SK-N-SH (cell line): Measurements from ENCODE around the gene TMEM170A. TPM values are rescaled to one million over a fixed set of nuclear protein-coding genes. Genes with fewer than 3 reads are reported as not detected.

Experiments used
- CTCF ChIA-PET: fragments of 300-600, 350-600 bp; formaldehyde crosslinking; extraction: SDS; loops from one replicate; lab custom pipeline; 2021; lab: Yijun Ruan, JAX
- POLR2A ChIA-PET: fragments of 350-600 bp; sonication (Branson Sonifier 250); formaldehyde crosslinking; extraction: SDS; loops from one replicate; lab custom pipeline; 2020; ENCODE audit warnings: antibody characterized with exemption, inconsistent platforms; lab: Yijun Ruan, JAX
- DNase-seq: peaks from one replicate; pipeline ENCODE4 v3.0.0; 2012
- H2AFZ ChIP-seq: fragments of 200-600 bp; sonication (generic); 2 replicates; pipeline ENCODE4 v1.8.1; 2016; ENCODE audit warnings: antibody characterized with exemption, mild to moderate bottlenecking, low read depth
- H3F3A ChIP-seq: fragments of 200-600 bp; sonication (generic); replicated peaks from 2 replicates; pipeline ENCODE3; 2016; ENCODE audit warnings: antibody characterized with exemption, mild to moderate bottlenecking; ENCODE audit not compliant: insufficient read depth
- H3K27ac ChIP-seq, 2 experiments: fragments of 200-500 bp in 1 of 2; fragments of 200-600 bp in 1 of 2; sonication (Bioruptor generic) in 1 of 2; sonication (generic), shearing (Covaris generic) in 1 of 2; 2 replicates each; pipeline versions ENCODE4 v1.5.1 to v1.6.1; 2014 to 2016; ENCODE audit warnings: low read depth in 2 of 2, inconsistent platforms in 1 of 2, low read length in 1 of 2, mild to moderate bottlenecking in 1 of 2, mixed read lengths in 1 of 2
- H3K27me3 ChIP-seq: fragments of 200-600 bp; sonication (generic), shearing (Covaris generic); 2 replicates; pipeline ENCODE4 v1.6.1; 2016; ENCODE audit warnings: mixed run types; ENCODE audit not compliant: insufficient read depth
- H3K36me3 ChIP-seq, 2 experiments: fragments of 200-500 bp in 1 of 2; fragments of 200-600 bp in 1 of 2; sonication (Bioruptor generic) in 1 of 2; sonication (generic) in 1 of 2; replicated peaks in 1 of 2; 2 replicates each; pipeline versions ENCODE3 to v1.5.1; 2014 to 2016; ENCODE audit warnings: low read length in 1 of 2, mild to moderate bottlenecking in 1 of 2; ENCODE audit not compliant: insufficient read depth in 2 of 2, control insufficient read depth in 1 of 2
- H3K4me1 ChIP-seq, 2 experiments: fragments of 200-500 bp in 1 of 2; fragments of 200-600 bp in 1 of 2; sonication (Bioruptor generic) in 1 of 2; sonication (generic), shearing (Covaris generic) in 1 of 2; 2 replicates each; pipeline versions ENCODE4 v1.5.1 to v1.6.1; 2014 to 2016; ENCODE audit warnings: low read depth in 1 of 2, low read length in 1 of 2, mixed run types in 1 of 2; ENCODE audit not compliant: insufficient read depth in 2 of 2, control insufficient read depth in 1 of 2
- H3K4me2 ChIP-seq: fragments of 200-600 bp; sonication (generic), shearing (Covaris generic); 2 replicates; pipeline ENCODE4 v1.6.1; 2017; ENCODE audit warnings: mixed run types
- H3K4me3 ChIP-seq, 2 experiments: fragments of 200-500 bp in 1 of 2; fragments of 200-600 bp in 1 of 2; sonication (Bioruptor generic) in 1 of 2; sonication (generic), shearing (Covaris generic) in 1 of 2; 2 replicates each; pipeline versions ENCODE4 v1.5.1 to v1.8.1; 2014 to 2016; ENCODE audit warnings: low read depth in 2 of 2, inconsistent platforms in 1 of 2, low read length in 1 of 2, mild to moderate bottlenecking in 1 of 2, mixed read lengths in 1 of 2, moderate library complexity in 1 of 2
- H3K79me2 ChIP-seq: fragments of 200-600 bp; sonication (generic); 2 replicates; pipeline ENCODE4 v1.8.1; 2017; ENCODE audit warnings: mild to moderate bottlenecking; ENCODE audit not compliant: insufficient read depth
- H3K9ac ChIP-seq: fragments of 200-600 bp; sonication (generic); 2 replicates; pipeline ENCODE4 v1.6.1; 2017; ENCODE audit warnings: mixed run types
- H3K9me2 ChIP-seq: fragments of 200-600 bp; sonication (generic); 2 replicates; pipeline ENCODE4 v1.6.1; 2017; ENCODE audit warnings: mixed run types
- H3K9me3 ChIP-seq: fragments of 200-600 bp; sonication (generic); 2 replicates; pipeline ENCODE4 v1.6.1; 2017; ENCODE audit warnings: mixed run types, mild to moderate bottlenecking, moderate library complexity
- H4K20me1 ChIP-seq: fragments of 200-600 bp; sonication (generic); 2 replicates; pipeline ENCODE4 v1.6.1; 2017; ENCODE audit warnings: mild to moderate bottlenecking, mixed run types; ENCODE audit not compliant: insufficient read depth
- EZH2phosphoT487 ChIP-seq: fragments of 200-600 bp; sonication (generic); IDR thresholded peaks from 2 replicates; pipeline ENCODE4 v1.6.1; 2017; ENCODE audit warnings: low read depth, mixed run types, mild to moderate bottlenecking, antibody characterized with exemption, moderate library complexity, borderline replicate concordance
- FOSL2 ChIP-seq: IDR thresholded peaks from 2 replicates; pipeline ENCODE4 v1.4.0; 2012; ENCODE audit warnings: low read depth, mild to moderate bottlenecking, moderate library complexity, borderline replicate concordance
- FOXJ3 ChIP-seq: sonication (generic); formaldehyde crosslinking; IDR thresholded peaks from 2 replicates; pipeline ENCODE4 v1.5.1; 2020; ENCODE audit warnings: mild to moderate bottlenecking, missing genetic modification reagents
- FOXM1 ChIP-seq: IDR thresholded peaks from 2 replicates; pipeline ENCODE4 v1.4.0; 2012; ENCODE audit warnings: low read depth, mild to moderate bottlenecking
- GATA2 ChIP-seq: sonication (generic); formaldehyde crosslinking; IDR thresholded peaks from 2 replicates; pipeline ENCODE4 v1.5.0; 2020; ENCODE audit warnings: mild to moderate bottlenecking, missing genetic modification reagents
- JUND ChIP-seq: IDR thresholded peaks from 2 replicates; pipeline ENCODE4 v1.4.0; 2012
- MAX ChIP-seq: IDR thresholded peaks from 2 replicates; pipeline ENCODE4 v1.4.0; 2012; ENCODE audit warnings: low read depth
- NFIC ChIP-seq: IDR thresholded peaks from 2 replicates; pipeline ENCODE4 v1.4.0; 2012; ENCODE audit warnings: borderline replicate concordance
- NRF1 ChIP-seq: IDR thresholded peaks from 2 replicates; pipeline ENCODE4 v1.6.1; 2012; ENCODE audit warnings: low read depth, mild to moderate bottlenecking, low read length
- POLR2AphosphoS5 ChIP-seq: IDR thresholded peaks from 2 replicates; pipeline ENCODE4 v1.6.1; 2012; ENCODE audit warnings: low read depth, low read length
- RAD21 ChIP-seq: IDR thresholded peaks from 2 replicates; pipeline ENCODE4 v1.6.1; 2012; ENCODE audit warnings: mild to moderate bottlenecking, low read length
- SIN3A ChIP-seq: IDR thresholded peaks from 2 replicates; pipeline ENCODE4 v1.6.1; 2012; ENCODE audit warnings: low read depth, mild to moderate bottlenecking, low read length, moderate library complexity, borderline replicate concordance
- TCF12 ChIP-seq: IDR thresholded peaks from 2 replicates; pipeline ENCODE4 v1.4.0; 2012
- YY1 ChIP-seq: IDR thresholded peaks from 2 replicates; pipeline ENCODE4 v1.4.0; 2012; ENCODE audit warnings: low read depth, mild to moderate bottlenecking
- WGBS: methylation state at CpG from one replicate; pipeline ENCODE4 v1.1.6; 2017; ENCODE audit warnings: low lambda C conversion rate; 5-methylcytosine and 5-hydroxymethylcytosine counted together
- polyA plus RNA-seq, 3 experiments: library from polyadenylated mRNA; depleted of rRNA; stranded (reverse); fragments of >200 nt; gene quantifications; 2 replicates each; pipeline ENCODE4 v1.2.3, GENCODE V29; 2012
- TF ChIP-seq, protein P1 (sequence below): IDR thresholded peaks from 2 replicates; pipeline ENCODE4; 2012
- TF ChIP-seq, protein P2 (sequence below): fragments of 150-350 bp; IDR thresholded peaks from 2 replicates; pipeline ENCODE4 v1.6.1; 2016; ENCODE audit warnings: mild to moderate bottlenecking, low read depth, low read length
- TF ChIP-seq, protein P3 (sequence below): fragments of 200-600 bp; sonication (generic); IDR thresholded peaks from 2 replicates; pipeline ENCODE4 v1.6.1; 2017; ENCODE audit warnings: antibody characterized with exemption, mild to moderate bottlenecking, moderate library complexity

TMEM170A gene
- polyA plus RNA-seq, 1 of the 3 experiments (the other 2 are of a cell fraction): 9.2 TPM

- Histone ChIP-seq H3K4me2 (no peak overlapping the region), H2AFZ (no peak overlapping the region), H3K4me3 (no peak overlapping the region), H3K9ac (no peak overlapping the region), H4K20me1 (no peaks in the 10 kb centered on the region), H3K9me3 (no peaks in the 10 kb centered on the region), H3K79me2 (peaks cover 77% of the 10 kb centered on the region), H3K27ac (no peak overlapping the region), H3K36me3 (peaks cover 13 to 14% of the 10 kb centered on the region in 2 experiments), H3K4me1 (peaks cover 9 to 18% of the 10 kb centered on the region in 2 experiments; a peak in 3 of 4 replicates), H3K9me2 (no peaks in the 10 kb centered on the region), H3K27me3 (no peaks in the 10 kb centered on the region), H3F3A (peaks cover 9% of the 10 kb centered on the region)
- TF ChIP-seq JUND (no peak), NFIC (no peak), FOXM1 (no peak), GATA2 (CRISPR knock-in tag) (no peak), EZH2phosphoT487 (no peak)
- 50% methylated on average over 2 of the region's 2 CpGs for WGBS
- ChIA-PET POLR2A (interaction anchor here (0.7 kb wide), 1 partner anchor 198 kb away, joined by 3 read pairs; the partner anchor contains the start of gene CTRB1), CTCF (interaction anchor here (0.9 to 2.0 kb wide), 5 partner anchors 13 to 347 kb away, joined by 3 to 7 read pairs (median 3); partner anchors contain the start of gene TMEM170A)
- DNase-seq: no peak
Measured at GRCh38 chr16:75416904-75417565, 47.5 kb downstream of the TMEM170A start.

GRCh38 chr16:75415169-75415905, 49.2 kb downstream of the TMEM170A start:
- Histone ChIP-seq H2AFZ (no peak overlapping the region), H3K4me2 (no peak overlapping the region), H3K4me3 (no peak overlapping the region), H3K9ac (no peak overlapping the region), H3K27ac (no peak overlapping the region), H3K79me2 (peaks cover 60% of the 10 kb centered on the region), H3K9me2 (no peaks in the 10 kb centered on the region), H4K20me1 (no peaks in the 10 kb centered on the region), H3K4me1 (peaks cover 1 to 2% of the 10 kb centered on the region in 2 experiments; a peak in 2 of 4 replicates), H3K36me3 (peaks cover 21 to 23% of the 10 kb centered on the region in 2 experiments)
- TF ChIP-seq YY1: no peak
- TF ChIP-seq GATA2 (CRISPR knock-in tag): no peak
- no peak for TF ChIP-seq FOXJ3 (CRISPR knock-in tag)
- TF ChIP-seq TCF12: no peak
- no peak for TF ChIP-seq FOSL2
- TF ChIP-seq NRF1: no peak
- TF ChIP-seq FOXM1: no peak
- no peak for TF ChIP-seq NFIC
- TF ChIP-seq SIN3A: no peak
- no peak for TF ChIP-seq POLR2AphosphoS5
- no peak for TF ChIP-seq MAX
- TF ChIP-seq, protein P1, sequence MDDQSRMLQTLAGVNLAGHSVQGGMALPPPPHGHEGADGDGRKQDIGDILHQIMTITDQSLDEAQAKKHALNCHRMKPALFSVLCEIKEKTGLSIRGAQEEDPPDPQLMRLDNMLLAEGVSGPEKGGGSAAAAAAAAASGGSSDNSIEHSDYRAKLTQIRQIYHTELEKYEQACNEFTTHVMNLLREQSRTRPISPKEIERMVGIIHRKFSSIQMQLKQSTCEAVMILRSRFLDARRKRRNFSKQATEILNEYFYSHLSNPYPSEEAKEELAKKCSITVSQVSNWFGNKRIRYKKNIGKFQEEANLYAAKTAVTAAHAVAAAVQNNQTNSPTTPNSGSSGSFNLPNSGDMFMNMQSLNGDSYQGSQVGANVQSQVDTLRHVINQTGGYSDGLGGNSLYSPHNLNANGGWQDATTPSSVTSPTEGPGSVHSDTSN: no peak
- TF ChIP-seq RAD21: no peak
- TF ChIP-seq, protein P2, sequence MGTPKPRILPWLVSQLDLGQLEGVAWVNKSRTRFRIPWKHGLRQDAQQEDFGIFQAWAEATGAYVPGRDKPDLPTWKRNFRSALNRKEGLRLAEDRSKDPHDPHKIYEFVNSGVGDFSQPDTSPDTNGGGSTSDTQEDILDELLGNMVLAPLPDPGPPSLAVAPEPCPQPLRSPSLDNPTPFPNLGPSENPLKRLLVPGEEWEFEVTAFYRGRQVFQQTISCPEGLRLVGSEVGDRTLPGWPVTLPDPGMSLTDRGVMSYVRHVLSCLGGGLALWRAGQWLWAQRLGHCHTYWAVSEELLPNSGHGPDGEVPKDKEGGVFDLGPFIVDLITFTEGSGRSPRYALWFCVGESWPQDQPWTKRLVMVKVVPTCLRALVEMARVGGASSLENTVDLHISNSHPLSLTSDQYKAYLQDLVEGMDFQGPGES: no peak
- TF ChIP-seq, protein P3, sequence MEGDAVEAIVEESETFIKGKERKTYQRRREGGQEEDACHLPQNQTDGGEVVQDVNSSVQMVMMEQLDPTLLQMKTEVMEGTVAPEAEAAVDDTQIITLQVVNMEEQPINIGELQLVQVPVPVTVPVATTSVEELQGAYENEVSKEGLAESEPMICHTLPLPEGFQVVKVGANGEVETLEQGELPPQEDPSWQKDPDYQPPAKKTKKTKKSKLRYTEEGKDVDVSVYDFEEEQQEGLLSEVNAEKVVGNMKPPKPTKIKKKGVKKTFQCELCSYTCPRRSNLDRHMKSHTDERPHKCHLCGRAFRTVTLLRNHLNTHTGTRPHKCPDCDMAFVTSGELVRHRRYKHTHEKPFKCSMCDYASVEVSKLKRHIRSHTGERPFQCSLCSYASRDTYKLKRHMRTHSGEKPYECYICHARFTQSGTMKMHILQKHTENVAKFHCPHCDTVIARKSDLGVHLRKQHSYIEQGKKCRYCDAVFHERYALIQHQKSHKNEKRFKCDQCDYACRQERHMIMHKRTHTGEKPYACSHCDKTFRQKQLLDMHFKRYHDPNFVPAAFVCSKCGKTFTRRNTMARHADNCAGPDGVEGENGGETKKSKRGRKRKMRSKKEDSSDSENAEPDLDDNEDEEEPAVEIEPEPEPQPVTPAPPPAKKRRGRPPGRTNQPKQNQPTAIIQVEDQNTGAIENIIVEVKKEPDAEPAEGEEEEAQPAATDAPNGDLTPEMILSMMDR: no peak
- TF ChIP-seq, all 33 proteins: peak for 0
- DNase-seq: no peak
- CTCF ChIA-PET: interaction anchor here (0.8 to 2.1 kb wide), 5 partner anchors 11 to 304 kb away, joined by 3 to 7 read pairs (median 3); partner anchors contain the start of gene TMEM170A
- no peaks in the 10 kb centered on the region for H3K9me3 ChIP-seq
- no peaks in the 10 kb centered on the region for H3F3A ChIP-seq
- POLR2A ChIA-PET: no interaction called here
- 82% methylated on average over 4 of the region's 4 CpGs for WGBS
- no peaks in the 10 kb centered on the region for H3K27me3 ChIP-seq
